Measurements from ENCODE around the gene ZNF32. TPM values are rescaled to one million over a fixed set of nuclear protein-coding genes. Genes with fewer than 3 reads are reported as not detected.

The ZNF32 gene
- total RNA-seq, 1 experiment from 2014 or later = 30.3 TPM

DNA sequence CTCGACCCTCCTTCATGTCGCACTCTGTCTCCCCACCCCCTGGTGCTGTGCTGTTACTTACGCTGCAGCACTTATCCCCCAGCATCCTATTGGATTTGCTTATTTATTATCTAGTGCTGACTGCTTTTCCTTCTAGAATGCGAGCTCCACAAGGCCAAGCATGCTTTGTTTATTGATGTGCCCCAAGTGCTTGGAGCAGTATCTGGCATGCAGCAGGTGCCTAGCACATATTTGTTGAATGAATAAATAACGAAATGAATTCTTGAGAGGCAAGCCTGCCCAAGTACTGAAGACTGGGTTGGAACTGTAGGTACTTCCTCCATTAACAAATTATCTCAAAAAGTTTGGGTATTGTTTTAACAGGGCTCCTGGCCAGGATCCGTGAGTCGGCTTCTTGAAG is 24.8 kb upstream of the ZNF32 start:
- no peaks in the 10 kb centered on the region for H3K9me3 Mint-ChIP-seq (ENCODE audit: unreplicated experiment)
- Histone ChIP-seq H3K36me3 (ENCODE audit: control insufficient read depth, insufficient read depth, low read length) (no peaks in the 10 kb centered on the region), H3K9me3 (no peaks in the 10 kb centered on the region), H3K4me3 (ENCODE audit: low read depth, low read length) (no peak overlapping the region), H3K4me1 (no peaks in the 10 kb centered on the region), H3K27me3 (replicated peaks; ENCODE audit: control insufficient read depth, insufficient read depth, low read length) (no peaks in the 10 kb centered on the region)
- DNase-seq = no peak
- H3K27ac Mint-ChIP-seq (ENCODE audit: unreplicated experiment) = no peak overlapping the region
- intact Hi-C loops (cut with micrococcal nuclease; ENCODE audit: unreplicated experiment) = no loop called here
- ChIA-PET POLR2A (no interaction called here), CTCF (interaction anchor here (1.2 to 2.0 kb wide), 4 partner anchors 10 to 1191 kb away, joined by 3 to 8 read pairs (median 6); no protein-coding TSS in a partner anchor)
- TF ChIP-seq, protein P1, sequence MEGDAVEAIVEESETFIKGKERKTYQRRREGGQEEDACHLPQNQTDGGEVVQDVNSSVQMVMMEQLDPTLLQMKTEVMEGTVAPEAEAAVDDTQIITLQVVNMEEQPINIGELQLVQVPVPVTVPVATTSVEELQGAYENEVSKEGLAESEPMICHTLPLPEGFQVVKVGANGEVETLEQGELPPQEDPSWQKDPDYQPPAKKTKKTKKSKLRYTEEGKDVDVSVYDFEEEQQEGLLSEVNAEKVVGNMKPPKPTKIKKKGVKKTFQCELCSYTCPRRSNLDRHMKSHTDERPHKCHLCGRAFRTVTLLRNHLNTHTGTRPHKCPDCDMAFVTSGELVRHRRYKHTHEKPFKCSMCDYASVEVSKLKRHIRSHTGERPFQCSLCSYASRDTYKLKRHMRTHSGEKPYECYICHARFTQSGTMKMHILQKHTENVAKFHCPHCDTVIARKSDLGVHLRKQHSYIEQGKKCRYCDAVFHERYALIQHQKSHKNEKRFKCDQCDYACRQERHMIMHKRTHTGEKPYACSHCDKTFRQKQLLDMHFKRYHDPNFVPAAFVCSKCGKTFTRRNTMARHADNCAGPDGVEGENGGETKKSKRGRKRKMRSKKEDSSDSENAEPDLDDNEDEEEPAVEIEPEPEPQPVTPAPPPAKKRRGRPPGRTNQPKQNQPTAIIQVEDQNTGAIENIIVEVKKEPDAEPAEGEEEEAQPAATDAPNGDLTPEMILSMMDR (IDR thresholded peaks at IDR 0.05; ENCODE audit: insufficient read depth in 1 of 2, low read depth in 1 of 2, low read length in 1 of 2, severe bottlenecking in 1 of 2, unreplicated experiment in 1 of 2) = no peak
- H3K4me1 Mint-ChIP-seq (ENCODE audit: low read depth, unreplicated experiment) = peaks cover 5% of the 10 kb centered on the region
- peaks cover 25% of the 10 kb centered on the region for H3K27me3 Mint-ChIP-seq (ENCODE audit: insufficient read depth, unreplicated experiment)
- H3K36me3 Mint-ChIP-seq (ENCODE audit: insufficient read depth, unreplicated experiment) = no peaks in the 10 kb centered on the region
- H3K4me3 Mint-ChIP-seq (ENCODE audit: unreplicated experiment) = no peak overlapping the region
- no TSS peak for BruUV-seq (replicated peaks)

DNA sequence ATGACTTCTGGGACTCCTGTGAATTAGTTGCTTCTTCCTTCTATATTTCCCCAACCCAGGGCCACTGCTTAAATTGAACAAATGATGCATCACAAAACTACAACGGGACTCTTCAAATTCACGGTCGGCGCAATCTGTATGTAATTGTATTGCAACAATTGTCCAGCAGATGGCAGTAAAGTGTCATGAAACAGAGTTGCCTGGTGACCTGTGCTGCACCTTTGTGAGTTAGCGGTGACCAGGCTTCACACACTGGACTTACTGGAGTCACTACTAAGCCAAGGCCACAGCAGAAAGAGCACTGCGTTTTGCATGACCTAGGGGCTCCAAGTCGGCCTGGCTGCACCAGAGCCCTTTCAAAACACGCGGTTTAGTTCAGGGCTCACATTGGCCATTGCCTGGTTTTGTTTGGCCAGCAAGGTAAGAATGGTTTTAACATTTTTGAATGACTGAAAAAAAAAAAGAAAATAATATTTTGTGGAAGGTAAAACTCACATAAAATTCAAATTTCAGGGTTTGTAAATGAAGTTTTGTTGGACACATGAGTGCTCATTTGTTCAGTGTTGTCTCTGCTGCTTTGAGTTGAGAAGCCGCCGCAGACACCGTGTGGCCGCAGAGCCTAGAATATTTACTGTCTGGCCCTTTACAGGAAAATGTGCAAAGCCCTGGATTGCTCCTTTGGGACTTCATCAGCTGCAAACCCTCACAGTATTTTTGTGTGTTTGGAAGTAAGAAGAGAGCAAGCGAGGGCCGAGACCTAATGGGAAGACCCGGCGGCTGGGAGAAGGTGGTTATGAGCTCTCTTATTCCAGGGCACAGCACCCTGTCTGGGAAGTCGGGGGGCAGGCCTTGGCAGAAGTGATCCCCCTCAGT is 23.2 kb upstream of the ZNF32 start:
- Histone ChIP-seq H3K4me3 (ENCODE audit: low read depth, low read length) (no peak overlapping the region), H3K36me3 (ENCODE audit: control insufficient read depth, insufficient read depth, low read length) (no peaks in the 10 kb centered on the region), H3K4me1 (no peaks in the 10 kb centered on the region), H3K9me3 (no peaks in the 10 kb centered on the region), H3K27me3 (replicated peaks; ENCODE audit: control insufficient read depth, insufficient read depth, low read length) (no peaks in the 10 kb centered on the region)
- H3K4me1 Mint-ChIP-seq (ENCODE audit: low read depth, unreplicated experiment) = peaks cover 5% of the 10 kb centered on the region
- H3K9me3 Mint-ChIP-seq (ENCODE audit: unreplicated experiment) = no peaks in the 10 kb centered on the region
- ChIA-PET POLR2A (no interaction called here), CTCF (interaction anchor here (1.2 to 2.0 kb wide), 4 partner anchors 11 to 1192 kb away, joined by 3 to 8 read pairs (median 6); no protein-coding TSS in a partner anchor)
- BruUV-seq (replicated peaks) = no TSS peak
- H3K4me3 Mint-ChIP-seq (ENCODE audit: unreplicated experiment) = no peak overlapping the region
- peaks cover 27% of the 10 kb centered on the region for H3K27me3 Mint-ChIP-seq (ENCODE audit: insufficient read depth, unreplicated experiment)
- intact Hi-C loops (cut with micrococcal nuclease; ENCODE audit: unreplicated experiment) = loop anchor here (1.0 kb wide), 7 partner anchors 11 to 1253 kb away; no protein-coding TSS in a partner anchor
- peak; percentile 79 to 81 for DNase-seq
- no peaks in the 10 kb centered on the region for H3K36me3 Mint-ChIP-seq (ENCODE audit: insufficient read depth, unreplicated experiment)
- H3K27ac Mint-ChIP-seq (ENCODE audit: unreplicated experiment) = no peak overlapping the region
- TF ChIP-seq, protein P1 (IDR thresholded peaks at IDR 0.05; ENCODE audit: insufficient read depth in 1 of 2, low read depth in 1 of 2, low read length in 1 of 2, severe bottlenecking in 1 of 2, unreplicated experiment in 1 of 2) = peak; percentile 68 to 92

DNA sequence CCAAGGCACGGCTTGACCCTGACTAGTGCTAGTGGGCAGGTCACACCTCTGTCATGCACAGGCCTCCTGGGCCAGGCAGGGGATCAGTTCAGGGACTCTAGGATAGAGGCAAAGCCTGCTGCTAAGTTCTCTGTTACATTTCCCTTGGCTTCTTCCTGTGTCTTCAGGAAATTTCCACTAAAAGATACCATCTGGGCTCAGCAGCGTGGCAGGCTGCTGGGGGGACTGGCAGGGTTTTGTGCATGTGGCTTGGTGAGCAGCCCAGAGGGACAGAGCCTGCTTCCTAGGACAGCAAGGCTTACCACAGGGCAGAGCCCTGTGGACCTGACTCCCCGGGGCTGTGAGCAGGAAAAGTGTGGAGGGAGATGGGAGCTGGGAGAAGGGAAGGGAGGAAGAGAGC is 20.7 kb upstream of the ZNF32 start:
- POLR2A ChIA-PET = no interaction called here
- Mint-ChIP-seq H3K4me1 (ENCODE audit: low read depth, unreplicated experiment) (peaks cover 5% of the 10 kb centered on the region), H3K27ac (ENCODE audit: unreplicated experiment) (no peak overlapping the region), H3K9me3 (ENCODE audit: unreplicated experiment) (no peaks in the 10 kb centered on the region), H3K36me3 (ENCODE audit: insufficient read depth, unreplicated experiment) (no peaks in the 10 kb centered on the region), H3K27me3 (ENCODE audit: insufficient read depth, unreplicated experiment) (peaks cover 26% of the 10 kb centered on the region), H3K4me3 (ENCODE audit: unreplicated experiment) (no peak overlapping the region)
- CTCF ChIA-PET = no interaction called here
- no peak overlapping the region for H3K4me3 ChIP-seq (ENCODE audit: low read depth, low read length)
- H3K4me1 ChIP-seq = no peaks in the 10 kb centered on the region
- intact Hi-C loops (cut with micrococcal nuclease; ENCODE audit: unreplicated experiment) = no loop called here
- no peaks in the 10 kb centered on the region for H3K9me3 ChIP-seq
- DNase-seq = no peak
- BruUV-seq (replicated peaks) = no TSS peak
- TF ChIP-seq, protein P1 (IDR thresholded peaks at IDR 0.05; ENCODE audit: insufficient read depth in 1 of 2, low read depth in 1 of 2, low read length in 1 of 2, severe bottlenecking in 1 of 2, unreplicated experiment in 1 of 2) = no peak
- H3K36me3 ChIP-seq (ENCODE audit: control insufficient read depth, insufficient read depth, low read length) = no peaks in the 10 kb centered on the region
- H3K27me3 ChIP-seq (replicated peaks; ENCODE audit: control insufficient read depth, insufficient read depth, low read length) = no peaks in the 10 kb centered on the region
